Measurements from ENCODE around the gene MAN1C1. TPM values are rescaled to one million over a fixed set of nuclear protein-coding genes. Genes with fewer than 3 reads are reported as not detected.
A peak's percentile ranks its signal among the peaks of the same experiment; 100 is the strongest.
"Not testable (repeated sequence)": the region's sequence is repeated elsewhere in the genome, so short reads cannot be mapped to it uniquely, and the experiment has no call there.

Gene MAN1C1
- total and polyA plus RNA-seq, 9 of the 15 experiments (the other 6 are each of a cell fraction or from before 2014, with no cell fraction given), result 0.04 to 0.44 (median 0.10) TPM; not detected in 3

- POLR2A ChIA-PET, result interaction anchor here (0.6 to 0.8 kb wide), 2 partner anchors 11 to 57 kb away, joined by 3 read pairs; no protein-coding TSS in a partner anchor
- peak; percentile 47; the same call in 1 of the 2 replicates for TF ChIP-seq NFIC (IDR thresholded peaks at IDR 0.05)
- TF ChIP-seq ZNF512 (tag; IDR thresholded peaks at IDR 0.05), result peak; percentile 93
- H3K27ac ChIP-seq (ENCODE audit: extremely low read depth, low read depth, low read length); BruUV-seq (replicated peaks); H4K20me1 ChIP-seq (replicated peaks; ENCODE audit: control insufficient read depth, insufficient read depth, low read length); FAIRE-seq; H3K79me2 ChIP-seq (ENCODE audit: control insufficient read depth, insufficient read depth, low read length); H3K9ac ChIP-seq (ENCODE audit: insufficient read depth in 1 of 2, low read depth in 2 of 2, low read length in 2 of 2); H3K4me1 ChIP-seq (replicated peaks in 1 of 2; ENCODE audit: control insufficient read depth in 2 of 2, insufficient read depth in 2 of 2, low read length in 2 of 2); H3K4me2 ChIP-seq (ENCODE audit: insufficient read depth, low read length); H3K9me1 ChIP-seq (ENCODE audit: control insufficient read depth, insufficient read depth, low read length); intact Hi-C loops (cut with micrococcal nuclease); ATAC-seq; H2AFZ ChIP-seq (ENCODE audit: low read depth, low read length); DNase-seq (ENCODE audit: extremely low read depth in 1 of 4, low spot score in 3 of 4); H3K4me3 ChIP-seq; H3K9me3 ChIP-seq (replicated peaks; ENCODE audit: control insufficient read depth, insufficient read depth, low read depth, low read length); in situ Hi-C loops (cut with MboI); CTCF ChIA-PET (ENCODE audit: low intra/inter-chr PET ratio); H3K36me3 ChIP-seq (ENCODE audit: control insufficient read depth, insufficient read depth, low read length): not testable (repeated sequence)
- WGBS (ENCODE audit: insufficient coverage, low coverage, missing lambda C conversion rate), result 18% methylated on average over 4 of the region's 5 CpGs
- peaks cover 35 to 47% of the 10 kb centered on the region in 2 experiments for H3K27me3 ChIP-seq (ENCODE audit: control insufficient read depth in 2 of 2, insufficient read depth in 2 of 2, low read length in 2 of 2)
Observed at GRCh38 chr1:25600971-25601699, 15.5 kb upstream of the MAN1C1 start.

- H3K36me3 ChIP-seq (ENCODE audit: control insufficient read depth, insufficient read depth, low read length); FAIRE-seq; H3K4me3 ChIP-seq; POLR2A ChIA-PET; in situ Hi-C loops (cut with MboI); H3K9me1 ChIP-seq (ENCODE audit: control insufficient read depth, insufficient read depth, low read length); H3K79me2 ChIP-seq (ENCODE audit: control insufficient read depth, insufficient read depth, low read length); BruUV-seq (replicated peaks); H2AFZ ChIP-seq (ENCODE audit: low read depth, low read length); ATAC-seq; CTCF ChIA-PET (ENCODE audit: low intra/inter-chr PET ratio); H3K9ac ChIP-seq (ENCODE audit: insufficient read depth in 1 of 2, low read depth in 2 of 2, low read length in 2 of 2); H4K20me1 ChIP-seq (replicated peaks; ENCODE audit: control insufficient read depth, insufficient read depth, low read length); H3K27ac ChIP-seq (ENCODE audit: extremely low read depth, low read depth, low read length); H3K9me3 ChIP-seq (replicated peaks; ENCODE audit: control insufficient read depth, insufficient read depth, low read depth, low read length); H3K4me2 ChIP-seq (ENCODE audit: insufficient read depth, low read length); DNase-seq (ENCODE audit: extremely low read depth in 1 of 4, low spot score in 3 of 4); H3K4me1 ChIP-seq (replicated peaks in 1 of 2; ENCODE audit: control insufficient read depth in 2 of 2, insufficient read depth in 2 of 2, low read length in 2 of 2); intact Hi-C loops (cut with micrococcal nuclease): not testable (repeated sequence)
- peaks cover 24 to 26% of the 10 kb centered on the region in 2 experiments for H3K27me3 ChIP-seq (ENCODE audit: control insufficient read depth in 2 of 2, insufficient read depth in 2 of 2, low read length in 2 of 2)
- 33% methylated on average over 9 of the region's 55 CpGs for WGBS (ENCODE audit: insufficient coverage, low coverage, missing lambda C conversion rate)
Observed at GRCh38 chr1:25603779-25604538, 12.6 kb upstream of the MAN1C1 start.
